PFSK-1 (cell line): ENCODE measurements around the gene HECTD1.

Experiments used
- FOXP2 ChIP-seq: optimal IDR thresholded peaks from 2 replicates; pipeline ENCODE3; 2011; ENCODE audit warnings: borderline replicate concordance, control low read depth, inconsistent platforms; ENCODE audit not compliant: insufficient read depth; ENCODE audit errors: extremely low read length, extremely low read depth
- POLR2AphosphoS5 ChIP-seq: IDR thresholded peaks from 2 replicates; pipeline ENCODE4 v1.6.1; 2012; ENCODE audit warnings: low read depth, mild to moderate bottlenecking, control low read depth, low read length, moderate library complexity
- SIN3A ChIP-seq: IDR thresholded peaks from 2 replicates; pipeline ENCODE4 v1.6.1; 2012; ENCODE audit warnings: mild to moderate bottlenecking, low read length, moderate library complexity, borderline replicate concordance; ENCODE audit not compliant: insufficient read depth
- TAF1 ChIP-seq: IDR thresholded peaks from 2 replicates; pipeline ENCODE4 v1.6.1; 2012; ENCODE audit warnings: low read length, control low read depth, borderline replicate concordance; ENCODE audit not compliant: insufficient read depth
- TF ChIP-seq, protein P1 (sequence below), 2 experiments: IDR thresholded peaks; 2 replicates each; pipeline versions ENCODE4 v1.6.1 to v1.8.0; 2011 to 2012; ENCODE audit warnings: low read depth in 2 of 2, low read length in 2 of 2, control low read depth in 1 of 2, inconsistent platforms in 1 of 2, mild to moderate bottlenecking in 1 of 2, moderate library complexity in 1 of 2; ENCODE audit not compliant: insufficient read depth in 1 of 2

HECTD1 gene

DNA sequence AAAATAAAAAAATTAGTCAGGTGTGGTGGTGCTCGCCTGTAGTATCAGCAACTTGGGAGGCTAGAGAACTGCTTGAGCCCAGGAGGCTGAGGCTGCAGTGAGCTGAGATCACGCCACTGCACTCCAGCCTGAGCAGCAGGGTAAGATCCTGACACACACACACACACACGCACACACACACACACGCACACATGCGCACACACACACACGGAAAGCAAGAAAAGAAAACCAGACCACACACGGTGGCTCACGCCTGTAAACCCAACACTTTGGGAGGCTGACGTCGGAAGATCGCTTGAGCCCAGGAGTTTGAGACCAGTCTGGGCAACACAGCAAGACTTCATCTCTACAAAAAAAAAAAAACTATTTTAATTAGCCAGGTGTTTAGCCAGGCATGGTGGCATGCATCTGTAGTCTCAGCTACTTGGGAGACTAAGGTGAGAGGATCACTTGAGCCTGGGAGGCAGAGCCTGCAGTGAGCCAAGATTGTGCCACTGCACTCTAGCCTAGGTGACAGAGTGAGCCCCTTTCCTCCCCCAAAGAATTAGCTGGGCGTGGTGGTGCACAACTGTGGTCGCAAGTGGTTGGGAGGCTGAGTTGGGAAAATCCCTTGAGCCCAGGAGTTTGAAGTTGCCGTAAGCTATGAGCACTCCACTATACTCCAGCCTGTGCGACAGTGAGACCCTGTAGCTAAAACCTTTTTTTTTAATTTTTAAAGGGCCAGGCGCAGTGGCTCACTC is 44.5 kb downstream of the HECTD1 start:
- TF ChIP-seq SIN3A (no peak), TAF1 (no peak)
- TF ChIP-seq, protein P1, sequence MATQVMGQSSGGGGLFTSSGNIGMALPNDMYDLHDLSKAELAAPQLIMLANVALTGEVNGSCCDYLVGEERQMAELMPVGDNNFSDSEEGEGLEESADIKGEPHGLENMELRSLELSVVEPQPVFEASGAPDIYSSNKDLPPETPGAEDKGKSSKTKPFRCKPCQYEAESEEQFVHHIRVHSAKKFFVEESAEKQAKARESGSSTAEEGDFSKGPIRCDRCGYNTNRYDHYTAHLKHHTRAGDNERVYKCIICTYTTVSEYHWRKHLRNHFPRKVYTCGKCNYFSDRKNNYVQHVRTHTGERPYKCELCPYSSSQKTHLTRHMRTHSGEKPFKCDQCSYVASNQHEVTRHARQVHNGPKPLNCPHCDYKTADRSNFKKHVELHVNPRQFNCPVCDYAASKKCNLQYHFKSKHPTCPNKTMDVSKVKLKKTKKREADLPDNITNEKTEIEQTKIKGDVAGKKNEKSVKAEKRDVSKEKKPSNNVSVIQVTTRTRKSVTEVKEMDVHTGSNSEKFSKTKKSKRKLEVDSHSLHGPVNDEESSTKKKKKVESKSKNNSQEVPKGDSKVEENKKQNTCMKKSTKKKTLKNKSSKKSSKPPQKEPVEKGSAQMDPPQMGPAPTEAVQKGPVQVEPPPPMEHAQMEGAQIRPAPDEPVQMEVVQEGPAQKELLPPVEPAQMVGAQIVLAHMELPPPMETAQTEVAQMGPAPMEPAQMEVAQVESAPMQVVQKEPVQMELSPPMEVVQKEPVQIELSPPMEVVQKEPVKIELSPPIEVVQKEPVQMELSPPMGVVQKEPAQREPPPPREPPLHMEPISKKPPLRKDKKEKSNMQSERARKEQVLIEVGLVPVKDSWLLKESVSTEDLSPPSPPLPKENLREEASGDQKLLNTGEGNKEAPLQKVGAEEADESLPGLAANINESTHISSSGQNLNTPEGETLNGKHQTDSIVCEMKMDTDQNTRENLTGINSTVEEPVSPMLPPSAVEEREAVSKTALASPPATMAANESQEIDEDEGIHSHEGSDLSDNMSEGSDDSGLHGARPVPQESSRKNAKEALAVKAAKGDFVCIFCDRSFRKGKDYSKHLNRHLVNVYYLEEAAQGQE (IDR thresholded peaks at IDR 0.05; ENCODE audit: insufficient read depth in 1 of 2, low read depth in 2 of 2, low read length in 2 of 2), result no peak

DNA sequence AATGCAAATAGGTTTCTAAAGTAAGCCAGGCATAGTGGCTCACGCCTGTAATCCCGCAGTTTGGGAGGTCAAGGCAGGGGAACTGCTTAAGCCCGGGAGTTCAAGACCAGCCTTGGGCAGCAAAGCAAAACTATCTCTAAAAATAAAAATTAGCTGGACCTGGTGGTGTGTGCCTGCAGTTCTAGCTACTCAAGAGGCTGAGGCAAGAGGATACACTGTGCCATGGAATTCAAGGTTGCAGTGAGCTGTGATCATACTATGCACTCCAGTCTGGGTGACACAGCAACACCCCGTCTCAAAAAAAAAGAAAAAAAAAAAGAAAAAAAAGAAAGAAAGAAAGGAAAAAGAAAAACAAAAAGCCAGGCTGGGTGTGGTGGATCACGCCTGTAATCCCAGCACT is 46.3 kb downstream of the HECTD1 start:
- TF ChIP-seq POLR2AphosphoS5 (no peak), SIN3A (no peak), TAF1 (no peak), FOXP2 (no peak)
- TF ChIP-seq, protein P1 (IDR thresholded peaks at IDR 0.05; ENCODE audit: insufficient read depth in 1 of 2, low read depth in 2 of 2, low read length in 2 of 2), result no peak

DNA sequence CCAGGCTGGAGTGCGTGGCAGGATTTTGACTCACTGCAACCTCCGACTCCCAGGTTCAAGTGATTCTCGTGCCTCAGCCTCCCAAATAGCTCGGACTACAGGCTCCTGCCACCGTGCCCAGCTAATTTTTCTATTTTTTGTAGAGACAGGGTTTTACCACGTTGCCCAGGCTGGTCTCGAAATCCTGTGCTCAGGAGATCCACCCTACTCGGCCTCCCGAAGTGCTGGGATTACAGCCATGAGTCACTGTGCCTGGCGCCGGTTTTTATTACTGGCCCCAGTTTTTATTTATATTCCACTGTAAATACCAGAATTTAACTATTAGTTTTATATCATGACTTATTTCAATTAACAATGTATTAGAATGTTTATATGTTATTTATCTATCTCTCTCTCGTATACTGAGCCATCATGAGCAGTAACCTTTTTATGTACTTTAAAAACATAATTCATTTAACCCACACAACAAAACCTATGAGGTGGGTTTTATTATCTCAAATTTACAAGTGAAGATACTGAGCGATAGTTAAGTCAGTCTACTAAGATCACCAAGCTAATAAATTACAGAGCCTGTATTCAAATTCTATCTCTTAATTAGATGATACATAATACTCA is 47.8 kb downstream of the HECTD1 start:
- TF ChIP-seq POLR2AphosphoS5 (no peak), FOXP2 (no peak), SIN3A (no peak), TAF1 (no peak)
- TF ChIP-seq, protein P1 (IDR thresholded peaks at IDR 0.05; ENCODE audit: insufficient read depth in 1 of 2, low read depth in 2 of 2, low read length in 2 of 2), result no peak

DNA sequence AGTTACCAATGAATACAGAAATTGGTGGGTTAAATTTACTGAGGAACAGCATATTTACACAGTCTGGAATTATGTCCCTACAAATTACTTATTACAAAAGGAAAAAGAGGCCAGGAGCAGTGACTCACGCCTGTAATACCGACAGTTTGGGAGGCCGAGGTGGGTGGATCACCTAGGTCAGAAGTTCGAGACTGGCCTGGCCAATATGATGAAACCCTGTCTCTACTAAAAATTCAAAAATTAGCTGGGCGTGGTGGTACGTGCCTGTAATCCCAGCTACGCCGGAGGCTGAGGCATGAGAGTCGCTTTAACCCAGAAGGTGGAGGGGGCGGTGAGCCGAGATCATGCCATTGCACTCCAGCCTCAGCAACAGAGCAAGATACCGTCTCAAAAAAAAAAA is 52.6 kb downstream of the HECTD1 start:
- TF ChIP-seq TAF1, result no peak

DNA sequence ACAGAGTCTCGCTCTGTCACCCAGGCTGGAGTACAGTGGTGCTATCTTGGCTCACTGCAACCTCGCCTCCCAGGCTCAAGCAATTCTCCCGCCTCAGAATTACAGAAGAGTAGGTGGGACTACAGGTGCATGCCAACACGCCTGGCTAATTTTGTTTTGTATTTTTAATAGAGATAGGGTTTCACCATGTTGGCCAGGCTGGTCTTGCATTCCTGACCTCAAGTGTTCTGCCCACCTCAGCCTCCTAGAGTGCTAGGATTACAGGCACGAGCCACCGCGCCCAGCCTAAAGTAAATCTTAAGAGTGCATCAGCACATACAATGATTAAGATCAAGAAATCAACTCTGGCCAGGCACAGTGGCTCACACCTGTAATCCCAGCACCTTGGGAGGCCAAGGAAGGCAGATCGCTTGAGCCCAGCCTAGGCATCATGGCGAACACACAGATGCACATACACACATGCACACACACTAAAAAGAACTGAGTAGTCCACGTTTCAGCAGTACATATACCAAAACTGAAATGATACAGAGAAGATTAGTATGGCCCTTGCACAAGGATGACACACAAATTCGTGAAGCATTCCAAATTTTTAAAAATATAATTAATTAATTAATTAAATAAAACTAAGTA is 65.0 kb downstream of the HECTD1 start:
- TF ChIP-seq TAF1 (no peak), FOXP2 (no peak), POLR2AphosphoS5 (no peak), SIN3A (no peak)
- TF ChIP-seq, protein P1 (IDR thresholded peaks at IDR 0.05; ENCODE audit: insufficient read depth in 1 of 2, low read depth in 2 of 2, low read length in 2 of 2), result no peak
